H1 (cell line): ENCODE results near the gene PSMC3. TPM values are rescaled to one million over a fixed set of nuclear protein-coding genes. Genes with fewer than 3 reads are reported as not detected.
A peak's percentile ranks its signal among the peaks of the same experiment; 100 is the strongest.

Experiments
- CTCF ChIA-PET: fragments of 300-600 bp; sonication (Branson Sonifier 250); formaldehyde crosslinking; loops from one replicate; lab custom pipeline; 2021; ENCODE audit not compliant: partially characterized antibody; lab: Charles Lee
- POLR2A ChIA-PET: fragments of 300-600 bp; sonication (Branson Sonifier 250); formaldehyde crosslinking; loops from one replicate; lab custom pipeline; 2021; ENCODE audit warnings: inconsistent platforms; ENCODE audit not compliant: partially characterized antibody; lab: Charles Lee
- DNase-seq, 2 experiments: peaks; one replicate each; pipeline versions ENCODE4 v3.0.0 to v3.0.0-alpha.2; 2010 to 2022; ENCODE audit warnings: low spot score in 2 of 2, low read depth in 1 of 2, mixed read lengths in 1 of 2
- FAIRE-seq: peaks from 2 replicates; lab custom pipeline; 2011; peaks lifted over from hg19 to GRCh38; lab: Jason Lieb, UNC
- H2AFZ ChIP-seq: 2 replicates; pipeline ENCODE4 v1.8.1; 2012; ENCODE audit warnings: low read length, inconsistent platforms
- H2AK5ac ChIP-seq: 2 replicates; pipeline ENCODE4 v1.6.1; 2013; ENCODE audit warnings: low read depth, low read length
- H2BK120ac ChIP-seq: replicated peaks from 2 replicates; pipeline ENCODE3; 2013; ENCODE audit warnings: low read depth, low read length, inconsistent platforms
- H2BK12ac ChIP-seq: 2 replicates; pipeline ENCODE4 v1.6.1; 2013; ENCODE audit warnings: low read depth, low read length
- H2BK15ac ChIP-seq: 2 replicates; pipeline ENCODE4 v1.6.1; 2013; ENCODE audit warnings: low read length
- H2BK20ac ChIP-seq: 2 replicates; pipeline ENCODE4 v1.6.1; 2013; ENCODE audit warnings: low read length
- H2BK5ac ChIP-seq: 2 replicates; pipeline ENCODE4 v1.6.1; 2013; ENCODE audit warnings: low read depth, low read length
- H3K14ac ChIP-seq: 2 replicates; pipeline ENCODE4 v1.6.1; 2013; ENCODE audit warnings: inconsistent platforms; ENCODE audit not compliant: insufficient read length
- H3K18ac ChIP-seq: 2 replicates; pipeline ENCODE4 v1.6.1; 2013; ENCODE audit warnings: low read length; ENCODE audit errors: extremely low read depth
- H3K23ac ChIP-seq: 2 replicates; pipeline ENCODE4 v1.6.1; 2013; ENCODE audit warnings: inconsistent platforms; ENCODE audit not compliant: insufficient read length
- H3K23me2 ChIP-seq: 2 replicates; pipeline ENCODE4 v1.6.1; 2013; ENCODE audit warnings: low read depth, low read length
- H3K27ac ChIP-seq: 2 replicates; pipeline ENCODE4 v1.6.1; 2011; ENCODE audit warnings: low read depth, low read length, inconsistent platforms
- H3K27me3 ChIP-seq, 4 experiments: replicated peaks in 1 of 4; 1 replicate in 1 of 4; 2 replicates in 3 of 4; pipeline versions ENCODE4 v1.6.1 to v1.8.1; 2011 to 2013; ENCODE audit warnings: low read length in 3 of 4, mild to moderate bottlenecking in 3 of 4, inconsistent platforms in 2 of 4, mixed read lengths in 2 of 4, moderate library complexity in 1 of 4; ENCODE audit not compliant: control insufficient read depth in 3 of 4, insufficient read depth in 3 of 4; ENCODE audit errors: extremely low read depth in 1 of 4
- H3K36me3 ChIP-seq, 4 experiments: 2 replicates each; pipeline versions ENCODE4 v1.6.1 to v1.8.1; 2011 to 2013; ENCODE audit warnings: mild to moderate bottlenecking in 4 of 4, low read length in 3 of 4, moderate library complexity in 2 of 4, control low read depth in 1 of 4, inconsistent platforms in 1 of 4; ENCODE audit not compliant: insufficient read depth in 4 of 4, control insufficient read depth in 2 of 4
- H3K4ac ChIP-seq: replicated peaks from 2 replicates; pipeline ENCODE3; 2013; ENCODE audit warnings: low read length, low read depth, mixed read lengths, inconsistent platforms; ENCODE audit not compliant: insufficient read length
- H3K4me1 ChIP-seq, 4 experiments: replicated peaks in 1 of 4; 1 replicate in 1 of 4; 2 replicates in 3 of 4; pipeline versions ENCODE4 v1.6.1 to v1.8.1; 2011 to 2013; ENCODE audit warnings: low read length in 3 of 4, inconsistent platforms in 2 of 4, mixed read lengths in 1 of 4; ENCODE audit not compliant: insufficient read depth in 4 of 4, control insufficient read depth in 3 of 4
- H3K4me2 ChIP-seq, 2 experiments: 2 replicates each; pipeline versions ENCODE4 v1.6.1 to v1.8.1; 2011 to 2013; ENCODE audit warnings: low read depth in 2 of 2, low read length in 2 of 2, control low read depth in 1 of 2, inconsistent platforms in 1 of 2, mild to moderate bottlenecking in 1 of 2; ENCODE audit not compliant: insufficient read depth in 1 of 2
- H3K4me3 ChIP-seq, 4 experiments: fragments of 200-600, 300-600 bp in 1 of 4; sonication (generic), shearing (Covaris generic), sonication (Bioruptor Twin) in 1 of 4; 2 replicates each; pipeline versions ENCODE4 v1.5.1 to v1.8.1; 2011 to 2016; ENCODE audit warnings: low read length in 4 of 4, low read depth in 3 of 4, control low read depth in 2 of 4, inconsistent platforms in 2 of 4, mild to moderate bottlenecking in 2 of 4, mixed read lengths in 1 of 4, moderate library complexity in 1 of 4; ENCODE audit not compliant: insufficient read depth in 2 of 4; ENCODE audit errors: extremely low read depth in 1 of 4
- H3K56ac ChIP-seq: replicated peaks from 2 replicates; pipeline ENCODE3; 2013; ENCODE audit warnings: low read depth, mild to moderate bottlenecking, mixed read lengths, low read length, inconsistent platforms; ENCODE audit not compliant: insufficient read length
- H3K79me1 ChIP-seq: 2 replicates; pipeline ENCODE4 v1.6.1; 2013; ENCODE audit warnings: low read depth, low read length, control low read depth
- H3K79me2 ChIP-seq, 2 experiments: 2 replicates each; pipeline versions ENCODE4 v1.6.1 to v1.8.1; 2012 to 2013; ENCODE audit warnings: low read length in 2 of 2, mild to moderate bottlenecking in 2 of 2, inconsistent platforms in 1 of 2; ENCODE audit not compliant: insufficient read depth in 2 of 2, control insufficient read depth in 1 of 2
- H3K9ac ChIP-seq, 4 experiments: replicated peaks in 1 of 4; 1 replicate in 1 of 4; 2 replicates in 3 of 4; pipeline versions ENCODE4 v1.6.1 to v1.8.1; 2011 to 2013; ENCODE audit warnings: low read depth in 3 of 4, low read length in 3 of 4, control low read depth in 2 of 4, mild to moderate bottlenecking in 2 of 4, moderate library complexity in 2 of 4, inconsistent platforms in 1 of 4; ENCODE audit errors: extremely low read depth in 1 of 4
- H3K9me3 ChIP-seq, 2 experiments: 2 replicates each; pipeline versions ENCODE4 v1.6.1 to v1.8.1; 2012 to 2013; ENCODE audit warnings: mild to moderate bottlenecking in 2 of 2, moderate library complexity in 2 of 2, control low read depth in 1 of 2, inconsistent platforms in 1 of 2, low read depth in 1 of 2, low read length in 1 of 2, mixed read lengths in 1 of 2; ENCODE audit not compliant: insufficient read depth in 2 of 2
- H4K20me1 ChIP-seq, 2 experiments: replicated peaks in 1 of 2; 2 replicates each; pipeline versions ENCODE3 to v1.8.1; 2011 to 2013; ENCODE audit warnings: inconsistent platforms in 2 of 2, low read length in 2 of 2, mild to moderate bottlenecking in 1 of 2; ENCODE audit not compliant: insufficient read depth in 2 of 2, control insufficient read depth in 1 of 2
- H4K5ac ChIP-seq: 2 replicates; pipeline ENCODE4 v1.6.1; 2013; ENCODE audit warnings: low read length, low read depth, mixed read lengths, inconsistent platforms; ENCODE audit not compliant: insufficient read length
- H4K8ac ChIP-seq: 2 replicates; pipeline ENCODE4 v1.8.0; 2013; ENCODE audit warnings: mild to moderate bottlenecking, moderate library complexity, low read length, inconsistent platforms; ENCODE audit not compliant: insufficient read depth; ENCODE audit errors: extremely low read depth
- H4K91ac ChIP-seq: replicated peaks from 2 replicates; pipeline ENCODE3; 2013; ENCODE audit warnings: low read length, mixed read lengths, inconsistent platforms; ENCODE audit not compliant: insufficient read length
- BRCA1 ChIP-seq: IDR thresholded peaks from 2 replicates; pipeline ENCODE4 v1.6.1; 2012; ENCODE audit warnings: low read depth, low read length, improper control_type of control experiment
- CEBPB ChIP-seq: IDR thresholded peaks from 2 replicates; pipeline ENCODE4 v1.6.1; 2012; ENCODE audit warnings: low read depth, low read length
- CHD2 ChIP-seq: IDR thresholded peaks from 2 replicates; pipeline ENCODE4 v1.6.1; 2012; ENCODE audit warnings: low read length, improper control_type of control experiment
- EGR1 ChIP-seq: IDR thresholded peaks from 2 replicates; pipeline ENCODE4 v1.6.1; 2011; ENCODE audit warnings: low read depth, low read length, borderline replicate concordance
- EZH2 ChIP-seq: fragments of 200-600 bp; sonication (generic); IDR thresholded peaks from 2 replicates; pipeline ENCODE4 v1.7.1; 2012; ENCODE audit warnings: low read depth, mild to moderate bottlenecking, moderate library complexity, low read length, inconsistent platforms; ENCODE audit not compliant: severe bottlenecking
- PHF8 ChIP-seq: fragments of 200-600 bp; sonication (generic); conservative IDR thresholded peaks from 2 replicates; pipeline ENCODE4 v1.7.1; 2012; ENCODE audit warnings: low read depth, mild to moderate bottlenecking, inconsistent platforms, low read length, moderate library complexity
- WGBS, 2 experiments: shearing (Covaris generic) in 1 of 2; methylation state at CpG; one replicate each; pipeline versions ENCODE4 v1.1.6 to v1.1.7; 2013 to 2015; ENCODE audit warnings: low lambda C conversion rate in 2 of 2, mixed read lengths in 2 of 2, inconsistent platforms in 1 of 2, low coverage in 1 of 2, missing lambda C conversion rate in 1 of 2; ENCODE audit not compliant: insufficient replicate concordance in 2 of 2, insufficient coverage in 1 of 2, insufficient read length in 1 of 2; ENCODE audit errors: extremely low coverage in 1 of 2, missing lambda C conversion rate in 1 of 2; 5-methylcytosine and 5-hydroxymethylcytosine counted together
- polyA plus RNA-seq, 7 experiments: library from polyadenylated mRNA; depleted of rRNA in 3 of 7; stranded (reverse) in 5 of 7; unstranded in 2 of 7; fragments of >200 nt in 5 of 7; fragments of 200-250 nt in 2 of 7; gene quantifications; 1 replicate in 5 of 7; 2 replicates in 1 of 7; 4 replicates in 1 of 7; pipeline versions ENCODE4 v1.2.1 to v1.2.3, GENCODE V29; 2011 to 2013; ENCODE audit warnings: missing spikeins in 2 of 7, mixed read lengths in 2 of 7
- total RNA-seq: library from RNA; stranded (reverse); fragmentation: NEBNext Ultra II Directional; extraction: Animal tissue kit (Norgen Biotek cat#: 25700); gene quantifications from 2 replicates; pipeline ENCODE4 v1.2.1, GENCODE V29; 2021
- TF ChIP-seq, protein P1 (sequence below), 3 experiments: IDR thresholded peaks; 1 replicate in 2 of 3; 2 replicates in 1 of 3; pipeline versions ENCODE4 v1.5.1 to v1.6.1; 2011; ENCODE audit warnings: low read length in 3 of 3, mild to moderate bottlenecking in 3 of 3, inconsistent platforms in 2 of 3, low read depth in 1 of 3, moderate library complexity in 1 of 3; ENCODE audit not compliant: insufficient read depth in 1 of 3; ENCODE audit errors: control extremely low read depth in 1 of 3

Gene PSMC3
- total and polyA plus RNA-seq, 2 of the 8 experiments (the other 6 are each of a cell fraction or from before 2014, with no cell fraction given), result 105 to 160 TPM

DNA sequence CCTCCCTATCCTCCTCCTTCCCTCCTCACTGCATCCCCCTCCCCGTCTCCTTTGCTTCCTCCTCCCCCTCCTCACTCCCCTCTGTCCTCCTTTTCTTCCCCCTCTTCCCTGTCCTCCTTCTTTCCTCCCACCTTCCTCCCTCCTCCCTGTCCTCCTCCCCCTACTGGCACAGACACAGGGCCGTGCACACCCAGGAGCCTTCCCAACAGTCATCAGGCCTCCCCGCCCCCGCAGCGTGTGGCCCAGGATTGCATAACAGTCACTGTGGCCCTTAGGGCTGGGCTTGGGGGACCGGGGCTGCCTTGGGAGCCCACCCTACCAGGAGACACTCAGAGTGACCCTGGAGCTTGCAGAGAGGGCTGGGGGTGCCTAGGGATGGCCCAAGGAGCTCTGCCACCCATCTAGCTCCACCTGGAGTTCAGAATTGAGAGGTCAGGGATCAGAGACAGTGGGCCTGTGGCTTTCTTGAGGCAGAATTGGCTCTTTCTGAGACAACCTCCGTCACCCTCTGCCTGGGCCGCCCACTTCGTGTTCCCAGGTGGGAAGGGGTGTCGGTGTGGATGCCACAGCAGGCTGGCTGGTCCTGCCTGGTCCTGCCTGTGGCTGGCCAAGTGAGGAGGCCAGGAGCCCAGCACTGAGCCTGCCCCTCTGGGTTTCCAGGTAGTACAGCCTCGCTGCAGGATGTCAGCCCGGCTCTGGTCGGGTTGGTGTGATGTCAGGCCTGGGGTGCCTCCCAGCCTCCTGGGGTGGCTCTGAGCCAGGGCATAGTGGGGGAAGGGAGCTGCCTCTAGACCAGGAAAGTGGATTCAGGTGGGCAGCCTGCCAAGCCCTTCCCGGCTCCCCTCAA lies 49.5 kb downstream of the PSMC3 start:
- peak overlapping the region; percentile 38; the same call in 1 of the 2 replicates for H3K18ac ChIP-seq
- H3K4me2 ChIP-seq, result no peak overlapping the region
- H2BK15ac ChIP-seq, result peak overlapping the region; percentile 75
- no peak overlapping the region for H3K27ac ChIP-seq
- H2BK20ac ChIP-seq, result no peak overlapping the region
- CTCF ChIA-PET, result interaction anchor here (0.6 to 1.6 kb wide), 10 partner anchors 9 to 160 kb away, joined by 3 to 11 read pairs (median 4); no protein-coding TSS in a partner anchor
- 0 out of 2 replicates have a peak overlapping the region, but pooled peaks have one; percentile 93 for H2AK5ac ChIP-seq
- H3K4me1 ChIP-seq, result peaks cover 0 to 5% (median 2%) of the 10 kb centered on the region in 4 experiments; a peak in 5 of 7 replicates
- H3K4ac ChIP-seq, result no peak overlapping the region
- TF ChIP-seq EGR1 (0 out of 2 replicates have a peak, but pooled peaks have one; percentile 17), BRCA1 (no peak), CHD2 (no peak), PHF8 (no peak), EZH2 (no peak), CEBPB (peak; percentile 84)
- TF ChIP-seq, protein P1, sequence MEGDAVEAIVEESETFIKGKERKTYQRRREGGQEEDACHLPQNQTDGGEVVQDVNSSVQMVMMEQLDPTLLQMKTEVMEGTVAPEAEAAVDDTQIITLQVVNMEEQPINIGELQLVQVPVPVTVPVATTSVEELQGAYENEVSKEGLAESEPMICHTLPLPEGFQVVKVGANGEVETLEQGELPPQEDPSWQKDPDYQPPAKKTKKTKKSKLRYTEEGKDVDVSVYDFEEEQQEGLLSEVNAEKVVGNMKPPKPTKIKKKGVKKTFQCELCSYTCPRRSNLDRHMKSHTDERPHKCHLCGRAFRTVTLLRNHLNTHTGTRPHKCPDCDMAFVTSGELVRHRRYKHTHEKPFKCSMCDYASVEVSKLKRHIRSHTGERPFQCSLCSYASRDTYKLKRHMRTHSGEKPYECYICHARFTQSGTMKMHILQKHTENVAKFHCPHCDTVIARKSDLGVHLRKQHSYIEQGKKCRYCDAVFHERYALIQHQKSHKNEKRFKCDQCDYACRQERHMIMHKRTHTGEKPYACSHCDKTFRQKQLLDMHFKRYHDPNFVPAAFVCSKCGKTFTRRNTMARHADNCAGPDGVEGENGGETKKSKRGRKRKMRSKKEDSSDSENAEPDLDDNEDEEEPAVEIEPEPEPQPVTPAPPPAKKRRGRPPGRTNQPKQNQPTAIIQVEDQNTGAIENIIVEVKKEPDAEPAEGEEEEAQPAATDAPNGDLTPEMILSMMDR (IDR thresholded peaks at IDR 0.05; ENCODE audit: control extremely low read depth in 1 of 3, insufficient read depth in 1 of 3, low read depth in 1 of 3, low read length in 3 of 3), result peak in 2 of 3 experiments; percentile 3 to 14; a peak in 2 of 4 replicates
- TF ChIP-seq, all 59 proteins: peak for 3
- Histone ChIP-seq H3K79me1 (no peaks in the 10 kb centered on the region), H3K36me3 (no peaks in the 10 kb centered on the region), H4K5ac (no peak overlapping the region), H4K20me1 (peaks cover 0 to 2% of the 10 kb centered on the region in 2 experiments), H3K23ac (no peak overlapping the region), H3K14ac (no peak overlapping the region), H3K4me3 (no peak overlapping the region), H2BK120ac (no peak overlapping the region), H3K23me2 (peaks cover 9% of the 10 kb centered on the region; the same call in 1 of the 2 replicates), H3K56ac (no peak overlapping the region), H4K91ac (peak overlapping the region; percentile 91), H2BK5ac (0 out of 2 replicates have a peak overlapping the region, but pooled peaks have one; percentile 60), H3K27me3 (no peaks in the 10 kb centered on the region), H3K9ac (no peak overlapping the region), H4K8ac (peak overlapping the region; percentile 62), H3K9me3 (no peaks in the 10 kb centered on the region), H2BK12ac (peak overlapping the region; percentile 80; the same call in 1 of the 2 replicates), H3K79me2 (no peaks in the 10 kb centered on the region), H2AFZ (peak overlapping the region; percentile 7; the same call in 1 of the 2 replicates)
- WGBS, 2 experiments, result 75% methylated on average over 14 of the region's 14 CpGs; no CpG with 5 or more reads in 1 of the 2 experiments
- POLR2A ChIA-PET, result interaction anchor here (0.7 to 1.8 kb wide), 6 partner anchors 13 to 140 kb away, joined by 3 to 5 read pairs (median 4); partner anchors contain the start of gene SLC39A13
- no peak for FAIRE-seq
- DNase-seq, result no peak
